Ascending aorta (tissue), 2 donors: ENCODE results near the gene MGMT. TPM values are rescaled to one million over a fixed set of nuclear protein-coding genes. Genes with fewer than 3 reads are reported as not detected.

Experiments
- DNase-seq, 2 donors: peaks; one replicate each; pipeline ENCODE4 v3.0.0-alpha.2; 2019; ENCODE audit warnings: low spot score in 2 of 2
- H3K27ac ChIP-seq, 2 donors: fragments of 200-600 bp; sonication (generic); one replicate each; pipeline ENCODE4 v1.5.1; 2016 to 2017; ENCODE audit warnings: mild to moderate bottlenecking in 1 of 2
- H3K27me3 ChIP-seq: fragments of 200-600 bp; sonication (generic); one replicate; pipeline ENCODE4 v1.5.1; 2017
- H3K36me3 ChIP-seq, 2 donors: fragments of 200-600 bp; sonication (generic); one replicate each; pipeline ENCODE4 v1.5.1; 2016
- H3K4me1 ChIP-seq, 2 donors: fragments of 200-600 bp; sonication (generic); one replicate each; pipeline ENCODE4 v1.5.1; 2016 to 2017; ENCODE audit warnings: mild to moderate bottlenecking in 1 of 2
- H3K4me3 ChIP-seq, 2 donors: fragments of 200-600 bp; sonication (generic); one replicate each; pipeline ENCODE4 v1.5.1; 2016 to 2017; ENCODE audit warnings: mild to moderate bottlenecking in 1 of 2
- H3K9me3 ChIP-seq, 2 donors: fragments of 200-600 bp; sonication (generic); one replicate each; pipeline ENCODE4 v1.5.1; 2016
- CTCF ChIP-seq, 3 experiments: fragments of 200-600 bp in 2 of 3; fragments of 450-650 bp in 1 of 3; sonication (generic) in 2 of 3; IDR thresholded peaks; one replicate each; pipeline ENCODE4 v1.5.1; 2016 to 2019; ENCODE audit warnings: antibody characterized with exemption in 3 of 3, mild to moderate bottlenecking in 1 of 3, moderate library complexity in 1 of 3
- intact Hi-C: fragments of 100-400 bp; cut with DNase I; formaldehyde crosslinking; loops from one replicate; pipeline ENCODE4 v1.15.1; 2023
- total RNA-seq: library from RNA; depleted of rRNA; stranded (reverse); fragments of >200 nt; gene quantifications from one replicate; pipeline ENCODE4 v1.1.0, GENCODE V29; 2016

The MGMT gene
- total RNA-seq, 1 donor from 2014 or later: 7.0 TPM

GRCh38 chr10:129727071-129727470 lies 260.0 kb downstream of the MGMT start:
- H3K4me3 ChIP-seq: no peak overlapping the region
- H3K36me3 ChIP-seq: no peaks in the 10 kb centered on the region
- no peak overlapping the region for H3K27ac ChIP-seq
- no peaks in the 10 kb centered on the region for H3K4me1 ChIP-seq
- no peaks in the 10 kb centered on the region for H3K27me3 ChIP-seq
- intact Hi-C loops: no loop called here
- DNase-seq: no peak
- H3K9me3 ChIP-seq: peaks cover 0 to 6% of the 10 kb centered on the region in 2 donors
- TF ChIP-seq CTCF (IDR thresholded peaks at IDR 0.05): no peak

- DNase-seq: no peak
- H3K36me3 ChIP-seq: no peaks in the 10 kb centered on the region
- H3K27ac ChIP-seq: no peak overlapping the region
- no peaks in the 10 kb centered on the region for H3K27me3 ChIP-seq
- intact Hi-C loops: no loop called here
- H3K4me1 ChIP-seq: no peaks in the 10 kb centered on the region
- H3K4me3 ChIP-seq: no peak overlapping the region
- TF ChIP-seq CTCF (IDR thresholded peaks at IDR 0.05): no peak
- peaks cover 0 to 2% of the 10 kb centered on the region in 2 donors for H3K9me3 ChIP-seq
Observed at GRCh38 chr10:129727495-129727894, 260.5 kb downstream of the MGMT start.

GRCh38 chr10:129728246-129728820 lies 261.3 kb downstream of the MGMT start:
- no peaks in the 10 kb centered on the region for H3K36me3 ChIP-seq
- intact Hi-C loops: no loop called here
- H3K4me3 ChIP-seq: no peak overlapping the region
- H3K9me3 ChIP-seq: no peaks in the 10 kb centered on the region
- no peaks in the 10 kb centered on the region for H3K4me1 ChIP-seq
- H3K27ac ChIP-seq: no peak overlapping the region
- DNase-seq: no peak
- TF ChIP-seq CTCF (IDR thresholded peaks at IDR 0.05): no peak
- H3K27me3 ChIP-seq: no peaks in the 10 kb centered on the region

- no peak for TF ChIP-seq CTCF (IDR thresholded peaks at IDR 0.05)
- H3K4me3 ChIP-seq: no peak overlapping the region
- H3K36me3 ChIP-seq: no peaks in the 10 kb centered on the region
- no peaks in the 10 kb centered on the region for H3K4me1 ChIP-seq
- DNase-seq: no peak
- H3K9me3 ChIP-seq: no peaks in the 10 kb centered on the region
- H3K27me3 ChIP-seq: no peaks in the 10 kb centered on the region
- intact Hi-C loops: no loop called here
- H3K27ac ChIP-seq: no peak overlapping the region
Observed at GRCh38 chr10:129728905-129729795, 262.1 kb downstream of the MGMT start.

- Histone ChIP-seq H3K9me3 (no peaks in the 10 kb centered on the region), H3K36me3 (no peaks in the 10 kb centered on the region), H3K27me3 (no peaks in the 10 kb centered on the region), H3K27ac (no peak overlapping the region), H3K4me1 (no peaks in the 10 kb centered on the region), H3K4me3 (no peak overlapping the region)
- intact Hi-C loops: no loop called here
- no peak for DNase-seq
- no peak for TF ChIP-seq CTCF (IDR thresholded peaks at IDR 0.05)
Observed at GRCh38 chr10:129730272-129730992, 263.4 kb downstream of the MGMT start.
